CD14-positive monocyte (primary cell): Measurements from ENCODE around the gene RANGRF. TPM values are rescaled to one million over a fixed set of nuclear protein-coding genes. Genes with fewer than 3 reads are reported as not detected.

Experiments used
- DNase-seq, 3 donors: peaks; one replicate each; pipeline ENCODE4 v3.0.0-alpha.2; 2011 to 2022
- H2AFZ ChIP-seq: 2 replicates; pipeline ENCODE4 v1.6.0; 2012; ENCODE audit warnings: mild to moderate bottlenecking, low read depth, low read length, inconsistent platforms; ENCODE audit not compliant: insufficient read depth, poor library complexity, severe bottlenecking
- H3K27ac ChIP-seq, 2 donors: 1 replicate in 1 of 2; 2 replicates in 1 of 2; pipeline ENCODE4 v1.5.1; 2012 to 2013; ENCODE audit warnings: low read length in 2 of 2, control low read depth in 1 of 2, inconsistent platforms in 1 of 2, low read depth in 1 of 2, mild to moderate bottlenecking in 1 of 2
- H3K27me3 ChIP-seq, 2 donors: one replicate each; pipeline versions ENCODE4 v1.6.0 to v1.6.1; 2011 to 2013; ENCODE audit warnings: low read length in 2 of 2; ENCODE audit not compliant: control insufficient read depth in 2 of 2, insufficient read depth in 2 of 2
- H3K36me3 ChIP-seq, 2 donors: replicated peaks in 1 of 2; 1 replicate in 1 of 2; 2 replicates in 1 of 2; pipeline versions ENCODE4 v1.5.1 to v1.6.1; 2012 to 2013; ENCODE audit warnings: low read length in 2 of 2, control low read depth in 1 of 2, inconsistent platforms in 1 of 2, mild to moderate bottlenecking in 1 of 2; ENCODE audit not compliant: insufficient read depth in 2 of 2, control insufficient read depth in 1 of 2
- H3K4me1 ChIP-seq, 2 donors: 1 replicate in 1 of 2; 2 replicates in 1 of 2; pipeline versions ENCODE4 v1.5.1 to v1.6.1; 2012 to 2013; ENCODE audit warnings: low read length in 2 of 2, control low read depth in 1 of 2, inconsistent platforms in 1 of 2, mild to moderate bottlenecking in 1 of 2, moderate library complexity in 1 of 2; ENCODE audit not compliant: insufficient read depth in 2 of 2, control insufficient read depth in 1 of 2
- H3K4me2 ChIP-seq: replicated peaks from 2 replicates; pipeline ENCODE3; 2012; ENCODE audit warnings: low read length, moderate library complexity, mild to moderate bottlenecking; ENCODE audit not compliant: poor library complexity, severe bottlenecking; ENCODE audit errors: extremely low read depth
- H3K4me3 ChIP-seq, 3 experiments: fragments of 200-600 bp in 1 of 3; sonication (generic) in 1 of 3; replicated peaks in 1 of 3; 1 replicate in 2 of 3; 2 replicates in 1 of 3; pipeline ENCODE4 v1.5.1; 2011 to 2013; ENCODE audit warnings: low read length in 3 of 3, mild to moderate bottlenecking in 3 of 3, control low read depth in 2 of 3, low read depth in 2 of 3, inconsistent platforms in 1 of 3, moderate library complexity in 1 of 3
- H3K79me2 ChIP-seq: 2 replicates; pipeline ENCODE4 v1.6.0; 2012; ENCODE audit warnings: mild to moderate bottlenecking, control low read depth, inconsistent platforms, low read length, moderate library complexity; ENCODE audit not compliant: insufficient read depth
- H3K9ac ChIP-seq: 2 replicates; pipeline ENCODE4 v1.6.0; 2017; ENCODE audit warnings: low read length, mild to moderate bottlenecking; ENCODE audit not compliant: insufficient read depth, poor library complexity, severe bottlenecking
- H3K9me3 ChIP-seq, 2 donors: replicated peaks in 1 of 2; 1 replicate in 1 of 2; 2 replicates in 1 of 2; pipeline versions ENCODE4 v1.5.1 to v1.6.1; 2012 to 2013; ENCODE audit warnings: low read length in 2 of 2, control low read depth in 1 of 2; ENCODE audit not compliant: control insufficient read depth in 1 of 2, insufficient read depth in 1 of 2
- H4K20me1 ChIP-seq: 2 replicates; pipeline ENCODE4 v1.6.0; 2012; ENCODE audit warnings: mild to moderate bottlenecking, low read length, control low read depth, moderate library complexity; ENCODE audit not compliant: insufficient read depth
- H3K27ac Mint-ChIP-seq, 7 donors: one replicate each; pipeline ENCODE4 v1.8.0; 2020; ENCODE audit warnings: mild to moderate bottlenecking in 7 of 7, mixed read lengths in 7 of 7, moderate library complexity in 6 of 7, inconsistent platforms in 2 of 7
- H3K27me3 Mint-ChIP-seq, 3 donors: one replicate each; pipeline ENCODE4 v1.8.0; 2021 to 2022; ENCODE audit warnings: low read depth in 3 of 3, mild to moderate bottlenecking in 3 of 3, mixed read lengths in 3 of 3, moderate library complexity in 3 of 3, inconsistent platforms in 1 of 3
- H3K36me3 Mint-ChIP-seq, 2 donors: one replicate each; pipeline ENCODE4 v1.8.0; 2020; ENCODE audit warnings: mixed read lengths in 2 of 2, inconsistent platforms in 1 of 2, mild to moderate bottlenecking in 1 of 2
- H3K4me1 Mint-ChIP-seq: one replicate; pipeline ENCODE4 v1.8.0; 2020; ENCODE audit warnings: mild to moderate bottlenecking, mixed read lengths
- H3K4me3 Mint-ChIP-seq, 2 donors: one replicate each; pipeline ENCODE4 v1.8.0; 2020; ENCODE audit warnings: mild to moderate bottlenecking in 2 of 2, mixed read lengths in 2 of 2, moderate library complexity in 1 of 2
- H3K9me3 Mint-ChIP-seq, 7 donors: one replicate each; pipeline ENCODE4 v1.8.0; 2020 to 2022; ENCODE audit warnings: mixed read lengths in 7 of 7, mild to moderate bottlenecking in 6 of 7, moderate library complexity in 6 of 7, inconsistent platforms in 2 of 7
- WGBS: methylation state at CpG from one replicate; pipeline ENCODE4 v1.1.5; 2013; ENCODE audit warnings: missing lambda C conversion rate; ENCODE audit not compliant: insufficient coverage; 5-methylcytosine and 5-hydroxymethylcytosine counted together
- intact Hi-C, 2 donors: fragments of 100-400 bp; cut with micrococcal nuclease; formaldehyde crosslinking; loops; one replicate each; pipeline versions ENCODE4 v1.15.0 to v1.15.1; 2023
- polyA plus RNA-seq, 3 donors: library from polyadenylated mRNA; depleted of rRNA in 1 of 3; unstranded in 2 of 3; stranded (reverse) in 1 of 3; fragments of 300-500 nt in 2 of 3; fragments of >200 nt in 1 of 3; fragmentation: Illumina TruSeq in 2 of 3; gene quantifications; 1 replicate in 2 of 3; 2 replicates in 1 of 3; pipeline ENCODE4 v1.2.3, GENCODE V29; 2012 to 2021
- TF ChIP-seq, protein P1 (sequence below): fragments of 200-600 bp; IDR thresholded peaks from one replicate; pipeline ENCODE4 v1.8.0; 2022; ENCODE audit warnings: antibody characterized with exemption, mild to moderate bottlenecking

Gene RANGRF
- polyA plus RNA-seq, 3 donors, result 27.3 to 34.3 (median 31.7) TPM

DNA sequence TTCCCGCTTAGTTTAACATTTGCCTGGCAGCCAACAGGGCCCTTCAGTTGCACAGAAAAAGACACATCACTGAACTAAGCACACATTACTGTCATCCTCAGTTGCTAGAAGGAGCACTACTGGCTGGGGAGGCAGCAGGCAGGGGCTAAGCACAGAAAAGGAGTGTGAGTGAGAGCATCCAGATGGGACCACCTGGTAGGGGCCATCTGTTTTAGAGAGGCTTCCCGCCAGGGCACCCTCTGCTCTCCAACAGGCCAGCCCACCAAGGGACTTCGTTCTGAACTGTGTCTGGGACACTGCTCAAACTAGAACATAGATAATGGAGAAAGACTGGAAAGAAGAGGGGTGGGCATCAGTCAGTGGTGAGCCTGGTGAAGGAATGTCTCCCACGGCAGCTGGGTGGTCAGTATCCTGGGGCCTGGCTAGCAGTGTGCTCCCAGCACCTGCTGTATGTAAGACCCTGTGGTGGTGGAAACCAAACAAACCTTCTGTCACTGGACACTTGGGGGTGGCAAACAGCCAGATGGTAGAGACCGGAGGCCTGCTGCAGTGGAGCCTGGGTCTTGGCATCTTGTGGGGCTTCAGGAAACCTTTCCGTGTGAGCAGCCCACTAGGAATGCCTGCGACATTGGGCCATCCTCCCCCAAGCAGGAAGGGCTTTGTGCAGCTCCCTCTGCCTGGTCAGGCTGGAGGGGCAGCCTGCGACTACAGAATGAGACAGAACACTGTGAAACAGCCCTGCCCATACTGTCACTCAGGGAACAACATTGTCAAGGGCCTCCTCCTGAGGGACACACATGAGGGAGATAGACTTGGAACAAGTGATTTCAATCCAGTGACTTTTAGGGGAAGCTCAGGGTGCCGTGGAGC is 12.8 kb upstream of the RANGRF start:
- no peak overlapping the region for H3K4me2 ChIP-seq
- WGBS, result 96% methylated on average over 7 of the region's 9 CpGs
- H3K9me3 Mint-ChIP-seq, result no peaks in the 10 kb centered on the region
- H3K27ac ChIP-seq, result no peak overlapping the region
- TF ChIP-seq, protein P1, sequence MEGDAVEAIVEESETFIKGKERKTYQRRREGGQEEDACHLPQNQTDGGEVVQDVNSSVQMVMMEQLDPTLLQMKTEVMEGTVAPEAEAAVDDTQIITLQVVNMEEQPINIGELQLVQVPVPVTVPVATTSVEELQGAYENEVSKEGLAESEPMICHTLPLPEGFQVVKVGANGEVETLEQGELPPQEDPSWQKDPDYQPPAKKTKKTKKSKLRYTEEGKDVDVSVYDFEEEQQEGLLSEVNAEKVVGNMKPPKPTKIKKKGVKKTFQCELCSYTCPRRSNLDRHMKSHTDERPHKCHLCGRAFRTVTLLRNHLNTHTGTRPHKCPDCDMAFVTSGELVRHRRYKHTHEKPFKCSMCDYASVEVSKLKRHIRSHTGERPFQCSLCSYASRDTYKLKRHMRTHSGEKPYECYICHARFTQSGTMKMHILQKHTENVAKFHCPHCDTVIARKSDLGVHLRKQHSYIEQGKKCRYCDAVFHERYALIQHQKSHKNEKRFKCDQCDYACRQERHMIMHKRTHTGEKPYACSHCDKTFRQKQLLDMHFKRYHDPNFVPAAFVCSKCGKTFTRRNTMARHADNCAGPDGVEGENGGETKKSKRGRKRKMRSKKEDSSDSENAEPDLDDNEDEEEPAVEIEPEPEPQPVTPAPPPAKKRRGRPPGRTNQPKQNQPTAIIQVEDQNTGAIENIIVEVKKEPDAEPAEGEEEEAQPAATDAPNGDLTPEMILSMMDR, result no peak
- H3K9me3 ChIP-seq, result no peaks in the 10 kb centered on the region
- no peaks in the 10 kb centered on the region for H3K4me1 Mint-ChIP-seq
- H3K4me1 ChIP-seq, result no peaks in the 10 kb centered on the region
- peaks cover 0 to 2% (median 0%) of the 10 kb centered on the region in 3 donors for H3K27me3 Mint-ChIP-seq
- H3K27me3 ChIP-seq, result no peaks in the 10 kb centered on the region
- H4K20me1 ChIP-seq, result no peaks in the 10 kb centered on the region
- no peak overlapping the region for H3K4me3 Mint-ChIP-seq
- H3K36me3 Mint-ChIP-seq, result no peaks in the 10 kb centered on the region
- no peaks in the 10 kb centered on the region for H3K36me3 ChIP-seq
- intact Hi-C loops, result no loop called here
- H3K27ac Mint-ChIP-seq, result no peak overlapping the region
- DNase-seq, result no peak
- H3K9ac ChIP-seq, result no peak overlapping the region
- H3K4me3 ChIP-seq, result no peak overlapping the region
- no peaks in the 10 kb centered on the region for H3K79me2 ChIP-seq
- H2AFZ ChIP-seq, result no peak overlapping the region

DNA sequence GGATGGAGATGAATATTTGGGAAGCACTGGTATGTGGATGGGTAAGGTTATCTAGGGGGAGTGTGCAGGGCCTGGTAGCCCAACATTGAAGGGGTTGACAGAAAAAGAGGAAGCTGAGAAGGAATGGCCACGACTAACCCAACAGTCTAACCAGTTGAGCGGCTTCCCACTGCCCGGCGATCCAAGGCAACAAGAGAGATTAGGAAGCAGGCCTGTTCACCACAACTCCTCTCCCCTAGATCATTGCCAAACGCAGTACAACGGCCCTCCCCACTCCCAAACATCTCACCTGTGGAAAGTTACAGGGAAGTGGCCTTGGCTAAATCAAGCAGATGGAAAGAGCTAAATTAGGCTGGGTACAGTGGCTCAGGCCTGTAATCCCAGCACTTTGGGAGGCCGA is 11.2 kb upstream of the RANGRF start:
- no peaks in the 10 kb centered on the region for H3K79me2 ChIP-seq
- no peaks in the 10 kb centered on the region for H3K9me3 Mint-ChIP-seq
- H3K9ac ChIP-seq, result no peak overlapping the region
- no peak overlapping the region for H3K27ac Mint-ChIP-seq
- no peaks in the 10 kb centered on the region for H3K4me1 Mint-ChIP-seq
- H3K27ac ChIP-seq, result no peak overlapping the region
- H2AFZ ChIP-seq, result no peak overlapping the region
- no peak for DNase-seq
- no peaks in the 10 kb centered on the region for H3K27me3 ChIP-seq
- TF ChIP-seq, protein P1, result no peak
- no peaks in the 10 kb centered on the region for H3K36me3 ChIP-seq
- no peak overlapping the region for H3K4me3 ChIP-seq
- H3K4me3 Mint-ChIP-seq, result no peak overlapping the region
- no peaks in the 10 kb centered on the region for H3K36me3 Mint-ChIP-seq
- intact Hi-C loops, result no loop called here
- no peak overlapping the region for H3K4me2 ChIP-seq
- H3K9me3 ChIP-seq, result no peaks in the 10 kb centered on the region
- 100% methylated on average over 1 of the region's 7 CpGs for WGBS
- no peaks in the 10 kb centered on the region for H3K27me3 Mint-ChIP-seq
- no peaks in the 10 kb centered on the region for H3K4me1 ChIP-seq
- H4K20me1 ChIP-seq, result no peaks in the 10 kb centered on the region
